ENCODE measurements around the gene RAB35. TPM values are rescaled to one million over a fixed set of nuclear protein-coding genes. Genes with fewer than 3 reads are reported as not detected.

Gene RAB35
- total RNA-seq, 1 experiment from 2014 or later = 57.9 TPM

DNA sequence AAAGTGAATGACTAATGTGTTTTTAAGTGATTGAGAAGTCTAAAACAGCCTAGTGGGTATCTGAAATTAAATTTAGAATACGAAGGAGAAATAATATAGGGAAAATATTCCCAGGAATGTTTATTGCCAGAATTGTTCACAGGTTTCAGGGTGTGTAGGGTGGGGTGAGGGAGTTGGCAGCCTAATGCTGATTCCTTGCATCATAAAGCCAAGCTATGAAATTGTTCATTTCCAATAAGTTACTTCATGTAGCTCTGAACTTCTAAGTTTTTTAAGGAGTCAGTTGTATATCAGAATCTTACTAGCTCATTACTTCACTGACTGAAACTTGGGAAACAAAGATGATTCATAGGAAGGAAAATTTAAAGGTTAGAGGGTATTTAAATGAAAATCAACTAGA lies 56.4 kb downstream of the RAB35 start:
- BruUV-seq (replicated peaks) = no TSS peak
- CTCF ChIA-PET = no interaction called here
- Histone ChIP-seq H3K27ac (ENCODE audit: low read depth, low read length, poor library complexity, severe bottlenecking) (no peak overlapping the region), H3K4me3 (ENCODE audit: low read depth, low read length, poor library complexity, severe bottlenecking) (no peak overlapping the region), H3K9me3 (ENCODE audit: low read depth, low read length, poor library complexity, severe bottlenecking) (no peaks in the 10 kb centered on the region), H3K4me1 (ENCODE audit: insufficient read depth, low read length, poor library complexity, severe bottlenecking) (no peaks in the 10 kb centered on the region), H3K36me3 (ENCODE audit: insufficient read depth, low read length, poor library complexity, severe bottlenecking) (no peaks in the 10 kb centered on the region), H3K27me3 (replicated peaks; ENCODE audit: insufficient read depth, low read depth, low read length, poor library complexity) (peaks cover 10% of the 10 kb centered on the region)
- intact Hi-C loops (cut with micrococcal nuclease; ENCODE audit: unreplicated experiment) = no loop called here
- TF ChIP-seq EZH2 (IDR thresholded peaks at IDR 0.05; ENCODE audit: borderline replicate concordance, low read depth, low read length, poor library complexity, severe bottlenecking) = no peak
- TF ChIP-seq, protein P1, sequence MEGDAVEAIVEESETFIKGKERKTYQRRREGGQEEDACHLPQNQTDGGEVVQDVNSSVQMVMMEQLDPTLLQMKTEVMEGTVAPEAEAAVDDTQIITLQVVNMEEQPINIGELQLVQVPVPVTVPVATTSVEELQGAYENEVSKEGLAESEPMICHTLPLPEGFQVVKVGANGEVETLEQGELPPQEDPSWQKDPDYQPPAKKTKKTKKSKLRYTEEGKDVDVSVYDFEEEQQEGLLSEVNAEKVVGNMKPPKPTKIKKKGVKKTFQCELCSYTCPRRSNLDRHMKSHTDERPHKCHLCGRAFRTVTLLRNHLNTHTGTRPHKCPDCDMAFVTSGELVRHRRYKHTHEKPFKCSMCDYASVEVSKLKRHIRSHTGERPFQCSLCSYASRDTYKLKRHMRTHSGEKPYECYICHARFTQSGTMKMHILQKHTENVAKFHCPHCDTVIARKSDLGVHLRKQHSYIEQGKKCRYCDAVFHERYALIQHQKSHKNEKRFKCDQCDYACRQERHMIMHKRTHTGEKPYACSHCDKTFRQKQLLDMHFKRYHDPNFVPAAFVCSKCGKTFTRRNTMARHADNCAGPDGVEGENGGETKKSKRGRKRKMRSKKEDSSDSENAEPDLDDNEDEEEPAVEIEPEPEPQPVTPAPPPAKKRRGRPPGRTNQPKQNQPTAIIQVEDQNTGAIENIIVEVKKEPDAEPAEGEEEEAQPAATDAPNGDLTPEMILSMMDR (conservative IDR thresholded peaks at IDR 0.05; ENCODE audit: low read depth, low read length) = no peak
- POLR2A ChIA-PET (ENCODE audit: low non-redundant PET) = no interaction called here
- no peak for DNase-seq (ENCODE audit: low spot score)

DNA sequence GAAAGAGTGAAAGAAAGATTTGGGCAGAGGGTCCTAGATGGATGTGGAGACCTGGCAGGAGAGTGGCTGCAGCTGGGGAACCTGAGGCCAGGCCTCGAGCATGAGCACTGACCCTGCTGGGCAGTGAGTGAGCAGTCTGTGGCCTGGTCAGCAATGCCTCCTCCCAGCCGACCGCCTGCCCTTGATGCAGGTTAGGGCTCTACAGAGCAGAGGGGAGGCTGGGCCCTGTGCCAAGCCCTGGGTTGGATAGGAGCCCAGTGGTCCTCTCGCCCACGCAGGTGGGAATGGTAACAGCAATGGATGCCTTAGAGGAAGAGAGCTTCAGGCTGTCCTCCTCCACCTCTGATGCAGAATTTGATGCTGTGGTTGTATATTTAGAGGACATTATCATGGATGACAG lies 59.8 kb downstream of the RAB35 start:
- CTCF ChIA-PET = no interaction called here

DNA sequence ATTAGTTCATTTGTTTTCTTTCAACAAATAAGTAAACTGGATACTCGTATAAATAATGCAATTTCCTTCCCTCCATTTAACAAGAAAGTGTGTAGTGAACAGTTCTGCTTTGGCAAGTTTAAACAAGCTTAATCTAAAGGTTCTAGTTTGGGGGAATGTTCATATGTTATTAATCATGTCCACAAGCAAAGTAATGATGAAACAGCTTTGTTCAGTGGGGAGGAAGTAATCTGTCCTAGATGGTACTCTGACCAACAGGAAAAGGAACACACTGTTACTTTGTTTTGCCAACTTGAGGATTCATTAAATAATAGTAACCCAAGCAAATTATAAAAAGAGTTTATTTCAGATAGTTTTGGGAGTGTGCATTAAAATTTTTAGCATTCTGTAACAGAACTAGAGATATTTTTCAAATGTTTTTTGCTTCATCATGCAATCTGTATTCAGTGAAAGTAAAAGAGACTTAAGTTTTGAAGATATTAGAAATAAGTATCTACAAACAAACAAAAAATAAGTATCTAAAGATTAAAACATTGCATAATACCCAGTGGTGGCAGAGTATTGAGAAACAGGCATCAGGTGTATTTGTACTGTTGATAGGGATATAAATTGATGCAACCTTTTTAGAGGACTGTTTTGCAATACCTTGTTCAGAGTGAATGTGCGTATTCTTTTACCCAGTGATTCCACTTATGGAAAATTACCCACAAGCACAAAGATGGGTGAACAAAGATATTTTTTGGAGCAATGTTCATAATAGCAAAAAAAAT lies 61.1 kb downstream of the RAB35 start:
- intact Hi-C loops (cut with micrococcal nuclease; ENCODE audit: unreplicated experiment) = no loop called here
- ChIA-PET POLR2A (ENCODE audit: low non-redundant PET) (no interaction called here), CTCF (no interaction called here)
- no peak overlapping the region for H3K27ac ChIP-seq (ENCODE audit: low read depth, low read length, poor library complexity, severe bottlenecking)
- H3K4me3 ChIP-seq (ENCODE audit: low read depth, low read length, poor library complexity, severe bottlenecking) = no peak overlapping the region
- H3K4me1 ChIP-seq (ENCODE audit: insufficient read depth, low read length, poor library complexity, severe bottlenecking) = no peaks in the 10 kb centered on the region
- no peaks in the 10 kb centered on the region for H3K9me3 ChIP-seq (ENCODE audit: low read depth, low read length, poor library complexity, severe bottlenecking)
- DNase-seq (ENCODE audit: low spot score) = peak; percentile 9
- TF ChIP-seq EZH2 (IDR thresholded peaks at IDR 0.05; ENCODE audit: borderline replicate concordance, low read depth, low read length, poor library complexity, severe bottlenecking) = no peak
- TF ChIP-seq, protein P1 (conservative IDR thresholded peaks at IDR 0.05; ENCODE audit: low read depth, low read length) = no peak
- no TSS peak for BruUV-seq (replicated peaks)
- no peaks in the 10 kb centered on the region for H3K36me3 ChIP-seq (ENCODE audit: insufficient read depth, low read length, poor library complexity, severe bottlenecking)
- H3K27me3 ChIP-seq (replicated peaks; ENCODE audit: insufficient read depth, low read depth, low read length, poor library complexity) = no peaks in the 10 kb centered on the region

More for the DNA sequence above, 59.8 kb downstream of the RAB35 start:
- POLR2A ChIA-PET (ENCODE audit: low non-redundant PET) = no interaction called here
- intact Hi-C loops (cut with micrococcal nuclease; ENCODE audit: unreplicated experiment) = no loop called here
- H3K4me1 ChIP-seq (ENCODE audit: insufficient read depth, low read length, poor library complexity, severe bottlenecking) = no peaks in the 10 kb centered on the region
- peaks cover 5% of the 10 kb centered on the region for H3K27me3 ChIP-seq (replicated peaks; ENCODE audit: insufficient read depth, low read depth, low read length, poor library complexity)
- TF ChIP-seq, protein P1 (conservative IDR thresholded peaks at IDR 0.05; ENCODE audit: low read depth, low read length) = no peak
- no peak for TF ChIP-seq EZH2 (IDR thresholded peaks at IDR 0.05; ENCODE audit: borderline replicate concordance, low read depth, low read length, poor library complexity, severe bottlenecking)
- H3K4me3 ChIP-seq (ENCODE audit: low read depth, low read length, poor library complexity, severe bottlenecking) = no peak overlapping the region
- H3K36me3 ChIP-seq (ENCODE audit: insufficient read depth, low read length, poor library complexity, severe bottlenecking) = no peaks in the 10 kb centered on the region
- no peaks in the 10 kb centered on the region for H3K9me3 ChIP-seq (ENCODE audit: low read depth, low read length, poor library complexity, severe bottlenecking)
- no peak for DNase-seq (ENCODE audit: low spot score)
- H3K27ac ChIP-seq (ENCODE audit: low read depth, low read length, poor library complexity, severe bottlenecking) = no peak overlapping the region
- no TSS peak for BruUV-seq (replicated peaks)

Data from A673 (cell line).